Activated CD4-positive, alpha-beta T cell treated with anti-CD3 and anti-CD28 coated beads, Interleukin-2, amount 10 ng/mL, durations not matched to agents 24 days and 14 days (primary cell): Measurements from ENCODE around the gene FAM9C. TPM values are rescaled to one million over a fixed set of nuclear protein-coding genes. Genes with fewer than 3 reads are reported as not detected.
"Not testable (repeated sequence)": the region's sequence is repeated elsewhere in the genome, so short reads cannot be mapped to it uniquely, and the experiment has no call there.

Experiments used
- DNase-seq: peaks from one replicate; pipeline ENCODE4 v3.0.0; 2022
- H3K27ac Mint-ChIP-seq: one replicate; pipeline ENCODE4 v1.8.0; 2022; ENCODE audit warnings: mild to moderate bottlenecking, mixed read lengths
- H3K27me3 Mint-ChIP-seq: one replicate; pipeline ENCODE4 v1.8.0; 2022; ENCODE audit warnings: mixed read lengths
- H3K36me3 Mint-ChIP-seq: one replicate; pipeline ENCODE4 v1.8.0; 2022; ENCODE audit warnings: low read depth, mild to moderate bottlenecking, mixed read lengths
- H3K4me1 Mint-ChIP-seq: one replicate; pipeline ENCODE4 v1.8.0; 2021; ENCODE audit warnings: mixed read lengths
- H3K4me3 Mint-ChIP-seq: one replicate; pipeline ENCODE4 v1.8.0; 2022; ENCODE audit warnings: mild to moderate bottlenecking, moderate library complexity, mixed read lengths
- H3K9me3 Mint-ChIP-seq: one replicate; pipeline ENCODE4 v1.8.0; 2021; ENCODE audit warnings: mixed read lengths
- intact Hi-C: fragments of 100-400 bp; cut with micrococcal nuclease; formaldehyde crosslinking; loops from one replicate; pipeline ENCODE4 v1.15.1; 2023
- total RNA-seq: library from RNA; stranded (reverse); gene quantifications from 2 replicates; pipeline ENCODE4 v1.2.3, GENCODE V29; 2022

The FAM9C gene
- not detected in 2 replicates for total RNA-seq

DNA sequence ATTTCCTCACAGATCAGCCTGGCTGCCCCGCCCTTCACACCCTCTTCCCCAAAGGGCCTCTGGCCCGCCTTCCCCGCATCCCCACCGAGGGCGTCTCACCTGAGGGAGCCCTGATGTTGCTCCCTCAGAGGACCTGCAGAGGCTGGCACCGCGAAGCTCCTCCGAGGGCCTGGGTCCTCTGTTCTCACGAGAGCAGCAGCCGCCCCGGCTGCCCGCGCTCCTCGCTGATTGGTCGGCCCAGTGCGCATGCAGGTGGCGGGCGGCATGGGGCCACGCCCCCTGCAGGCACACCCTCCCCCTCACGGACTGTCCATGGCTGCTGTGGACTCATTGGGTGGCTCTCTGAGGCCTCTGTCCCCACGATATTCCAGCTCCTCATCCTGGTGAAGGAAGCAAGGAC, at the start of gene FAM9C:
FAM9C (minus strand) TSS at position 180 of the 400 bp plus-strand sequence. CDS start 831 bp downstream, outside the sequence.
- no peaks in the 10 kb centered on the region for H3K36me3 Mint-ChIP-seq
- peaks cover 15% of the 10 kb centered on the region for H3K4me1 Mint-ChIP-seq
- no peaks in the 10 kb centered on the region for H3K27me3 Mint-ChIP-seq
- peaks cover 4% of the 10 kb centered on the region for H3K9me3 Mint-ChIP-seq
- H3K27ac Mint-ChIP-seq, result no peak within 1 kb of the TSS
- intact Hi-C loops, result no loop called here
- no peak within 1 kb of the TSS for H3K4me3 Mint-ChIP-seq
- peak; percentile 29 for DNase-seq

DNA sequence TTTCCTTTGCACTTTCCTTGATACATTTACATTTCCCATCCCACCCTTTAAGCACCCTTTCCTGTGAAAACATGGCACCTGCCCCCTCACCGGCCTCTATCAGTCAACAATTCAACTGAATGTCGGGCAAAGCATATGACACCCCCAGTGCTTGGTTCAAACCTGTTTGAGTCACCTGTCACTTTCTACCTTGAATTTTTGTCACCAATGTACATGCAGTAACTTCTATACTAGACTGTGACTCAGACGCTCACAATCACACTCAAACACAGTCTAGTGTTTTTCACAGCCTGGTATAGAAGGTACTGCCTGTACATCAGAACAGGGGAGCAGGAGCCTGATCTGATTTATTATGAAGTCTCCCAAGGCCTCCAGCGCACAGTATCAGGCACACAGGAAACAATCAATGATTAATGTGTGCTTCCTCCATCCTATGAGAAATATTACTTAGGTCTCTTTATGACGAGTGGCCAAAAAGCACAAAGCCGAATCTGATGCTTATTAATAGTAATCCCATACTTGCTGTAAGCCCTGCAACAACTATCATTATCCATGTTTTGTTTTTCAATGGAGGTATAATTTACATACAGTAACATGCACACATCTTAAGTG, 49.2 kb upstream of the FAM9C start:
- Mint-ChIP-seq H3K27ac (peak overlapping the region; percentile 94), H3K4me1 (peaks cover 59% of the 10 kb centered on the region), H3K27me3 (no peaks in the 10 kb centered on the region), H3K4me3 (peak overlapping the region; percentile 62), H3K9me3 (no peaks in the 10 kb centered on the region), H3K36me3 (no peaks in the 10 kb centered on the region)
- no peak for DNase-seq
- intact Hi-C loops, result loop anchor here (2.0 to 10.0 kb wide), 9 partner anchors 17 to 934 kb away; partner anchors contain the start of genes GEMIN8, OFD1, PRPS2 and TCEANC

DNA sequence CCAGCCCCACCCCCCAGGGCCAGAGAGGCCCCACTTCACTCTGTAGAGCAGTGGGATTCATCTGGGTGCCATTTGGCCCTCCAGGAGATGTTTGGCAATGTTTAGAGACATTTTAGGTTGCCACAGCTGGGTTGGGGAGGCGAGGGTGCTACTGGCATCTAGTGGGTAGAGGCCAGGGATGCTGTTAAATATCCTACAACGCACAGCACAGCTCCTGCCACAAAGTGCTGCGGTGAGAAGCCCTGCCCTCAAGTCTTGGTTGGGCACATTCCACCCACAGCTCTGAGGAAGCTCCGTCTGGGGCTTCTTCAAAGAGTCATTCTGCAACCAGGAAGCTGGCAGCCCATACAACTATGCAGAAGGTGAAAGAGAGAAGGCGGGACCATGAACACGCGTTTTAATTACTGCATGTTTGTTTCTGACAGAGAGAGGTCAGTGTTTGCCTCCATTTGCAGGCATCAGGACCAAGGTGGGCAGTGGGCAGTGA, 48.1 kb upstream of the FAM9C start:
- peak; percentile 92 for DNase-seq
- Mint-ChIP-seq H3K27me3 (no peaks in the 10 kb centered on the region), H3K27ac (peak overlapping the region; percentile 94), H3K4me3 (peak overlapping the region; percentile 62), H3K36me3 (no peaks in the 10 kb centered on the region), H3K9me3 (no peaks in the 10 kb centered on the region), H3K4me1 (peaks cover 65% of the 10 kb centered on the region)
- intact Hi-C loops, result loop anchor here (1.0 to 10.0 kb wide), 13 partner anchors 16 to 935 kb away; partner anchors contain the start of genes GEMIN8, OFD1, PRPS2 and TCEANC

DNA sequence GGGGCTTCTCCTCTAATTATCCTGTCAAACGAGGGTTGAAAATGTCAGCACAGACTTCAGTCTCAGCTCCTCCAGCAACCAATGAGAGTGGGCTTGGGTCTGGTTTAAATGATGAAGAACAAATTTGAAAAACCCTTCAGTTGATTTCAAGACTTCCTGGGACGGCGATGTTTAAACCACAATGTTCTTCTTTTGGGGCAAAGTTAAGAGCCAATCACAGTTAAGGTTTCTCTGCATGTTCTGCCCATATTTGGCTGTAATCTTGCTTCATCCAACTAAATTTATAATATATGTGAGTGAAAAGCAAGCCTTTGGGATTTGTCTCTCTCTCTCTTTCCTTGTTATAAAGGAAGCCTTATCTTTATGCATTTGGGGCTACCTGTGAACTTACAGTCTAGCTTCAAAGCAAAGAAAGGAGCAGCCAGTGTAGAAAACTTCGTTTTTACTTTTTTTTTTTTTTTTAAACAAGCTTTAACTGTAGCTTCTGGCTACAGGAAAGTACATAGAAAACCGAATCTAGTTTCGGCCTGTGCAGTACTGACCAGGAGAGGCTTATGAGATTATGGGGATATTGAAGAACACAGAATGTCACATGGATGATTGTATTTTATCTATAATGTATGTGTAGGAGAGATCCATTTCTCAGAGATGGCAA, 46.8 kb upstream of the FAM9C start:
- intact Hi-C loops, result loop anchor here (5.0 to 10.0 kb wide), 6 partner anchors 36 to 936 kb away; partner anchors contain the start of genes GEMIN8, OFD1, PRPS2 and TRAPPC2
- no peaks in the 10 kb centered on the region for H3K36me3 Mint-ChIP-seq
- peak overlapping the region; percentile 62 for H3K4me3 Mint-ChIP-seq
- H3K4me1 Mint-ChIP-seq, result peaks cover 70% of the 10 kb centered on the region
- no peaks in the 10 kb centered on the region for H3K9me3 Mint-ChIP-seq
- no peaks in the 10 kb centered on the region for H3K27me3 Mint-ChIP-seq
- H3K27ac Mint-ChIP-seq, result peak overlapping the region; percentile 94
- no peak for DNase-seq

DNA sequence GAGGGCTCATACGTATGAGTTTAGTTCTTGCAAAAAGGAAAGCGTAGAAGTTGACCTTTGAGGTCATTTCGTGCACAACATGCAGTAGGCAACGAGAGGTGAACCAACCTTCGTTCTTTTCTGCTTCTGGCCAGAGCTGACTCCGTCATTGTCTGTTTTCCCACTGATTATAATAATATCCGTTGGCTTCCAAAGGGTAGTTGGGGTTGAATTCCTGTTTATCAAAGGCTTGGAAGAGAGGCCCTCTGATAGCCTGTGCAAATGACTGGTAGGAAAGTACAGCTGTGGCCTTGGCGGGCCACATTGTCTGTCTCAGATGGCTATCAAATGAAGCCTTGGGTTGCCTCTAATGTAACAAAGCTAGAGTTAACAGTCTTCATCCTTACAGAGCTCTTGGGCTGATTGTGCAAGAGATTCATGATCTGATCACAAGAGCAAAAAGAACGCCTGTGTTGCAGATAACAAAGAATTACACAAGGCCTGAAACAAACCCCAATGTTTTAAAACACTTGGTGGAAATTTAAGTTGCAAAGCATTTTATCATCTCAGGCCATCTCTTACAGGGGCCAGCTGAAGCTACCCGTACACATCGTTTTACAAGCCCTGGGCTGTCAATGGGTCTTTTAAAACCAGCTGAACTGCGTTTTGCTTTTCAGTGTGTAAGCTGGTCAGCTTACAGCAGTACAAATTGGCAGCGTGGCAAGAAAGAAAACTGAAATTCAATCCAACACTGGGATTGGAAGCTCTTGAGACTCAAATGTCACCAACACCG, 46.1 kb upstream of the FAM9C start:
- Mint-ChIP-seq H3K4me3 (peak overlapping the region; percentile 62), H3K9me3 (no peaks in the 10 kb centered on the region), H3K27me3 (no peaks in the 10 kb centered on the region), H3K27ac (peak overlapping the region; percentile 94), H3K4me1 (peaks cover 67% of the 10 kb centered on the region), H3K36me3 (no peaks in the 10 kb centered on the region)
- intact Hi-C loops, result loop anchor here (1.0 to 10.0 kb wide), 7 partner anchors 37 to 937 kb away; partner anchors contain the start of genes GEMIN8, OFD1, PRPS2 and TRAPPC2
- peak; percentile 80 for DNase-seq

DNA sequence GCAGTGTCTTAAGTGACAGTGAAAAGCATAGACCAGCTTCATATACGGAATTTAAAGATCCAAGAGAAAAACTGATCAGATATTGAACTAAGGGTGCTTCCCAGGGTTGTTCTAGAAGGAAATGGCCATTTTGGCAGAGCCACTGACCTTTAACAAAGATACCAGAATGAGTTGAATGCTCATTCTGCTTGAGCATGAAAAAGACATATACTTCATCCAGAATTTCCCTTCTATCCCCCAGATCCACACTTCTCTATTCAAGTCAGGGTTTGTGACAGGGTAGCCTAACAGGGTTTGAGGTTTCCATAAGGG, 45.6 kb upstream of the FAM9C start:
- intact Hi-C loops, result loop anchor here (1.0 to 10.0 kb wide), 7 partner anchors 37 to 937 kb away; partner anchors contain the start of genes GEMIN8, OFD1, PRPS2 and TRAPPC2
- peak overlapping the region; percentile 62 for H3K4me3 Mint-ChIP-seq
- H3K27ac Mint-ChIP-seq, result peak overlapping the region; percentile 94
- DNase-seq, result no peak
- H3K9me3 Mint-ChIP-seq, result no peaks in the 10 kb centered on the region
- no peaks in the 10 kb centered on the region for H3K27me3 Mint-ChIP-seq
- peaks cover 64% of the 10 kb centered on the region for H3K4me1 Mint-ChIP-seq
- H3K36me3 Mint-ChIP-seq, result no peaks in the 10 kb centered on the region

DNA sequence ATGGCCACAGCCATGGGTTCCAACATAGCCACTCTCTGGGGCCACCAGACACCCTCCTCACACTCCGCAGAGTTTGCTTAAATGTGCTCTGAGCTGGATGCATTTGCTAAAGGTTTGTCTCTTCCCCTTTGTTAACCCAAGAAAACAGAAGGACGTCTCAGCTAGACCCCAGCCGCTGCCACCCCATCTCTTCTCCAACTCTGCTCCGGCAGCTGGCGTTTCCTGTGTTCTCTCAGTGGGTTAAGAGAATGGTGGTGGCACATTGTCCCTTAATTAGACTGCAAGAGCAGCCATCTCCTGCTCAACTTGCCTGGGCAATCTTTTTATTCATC, 43.7 kb upstream of the FAM9C start:
- peak; percentile 74 for DNase-seq

DNA sequence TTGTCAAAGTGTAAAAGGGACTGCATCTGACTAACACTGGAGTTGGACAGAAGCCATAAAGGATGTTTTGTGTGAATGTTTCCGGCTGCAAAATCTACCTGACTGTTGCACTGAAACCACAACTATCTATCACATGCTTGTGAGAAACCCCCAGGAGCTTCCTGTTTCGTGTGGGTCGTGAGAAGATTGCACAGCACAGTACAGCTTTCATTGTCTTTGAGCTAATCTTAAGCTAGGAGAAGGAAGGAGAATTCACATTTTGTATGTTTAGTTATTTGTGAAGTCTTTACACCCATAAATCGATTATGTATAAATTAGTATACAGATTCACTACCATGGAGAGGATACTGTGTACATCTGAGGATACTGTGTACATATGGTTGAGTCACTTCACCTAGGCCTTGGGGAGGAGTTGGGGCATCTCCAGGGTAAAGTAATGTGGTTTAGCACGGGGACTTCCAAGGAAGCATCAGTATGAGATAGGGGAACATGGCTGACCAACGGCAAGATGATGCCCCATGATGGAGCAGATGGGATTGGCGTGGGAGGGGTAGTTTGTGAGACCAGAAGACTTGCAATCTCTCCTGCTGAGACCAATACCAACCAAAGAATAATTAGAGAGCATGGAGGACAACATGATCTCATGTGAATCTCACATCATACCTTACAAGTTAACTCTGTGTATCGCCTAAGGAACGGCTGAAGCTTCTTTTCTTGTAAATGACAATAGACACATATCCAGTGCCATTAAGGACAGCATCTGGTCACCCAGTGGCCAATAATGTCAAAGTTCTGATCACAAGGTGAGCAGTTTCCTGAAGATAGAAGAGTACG, 43.1 kb upstream of the FAM9C start:
- Mint-ChIP-seq H3K36me3 (no peaks in the 10 kb centered on the region), H3K9me3 (no peaks in the 10 kb centered on the region), H3K27me3 (no peaks in the 10 kb centered on the region), H3K4me3 (peak overlapping the region; percentile 87), H3K4me1 (peaks cover 59% of the 10 kb centered on the region), H3K27ac (peak overlapping the region; percentile 100)
- peak; percentile 90 for DNase-seq
- intact Hi-C loops, result loop anchor here (1.0 to 2.0 kb wide), 5 partner anchors 11 to 131 kb away; partner anchors contain the start of gene TMSB4X

More for the DNA sequence above, 43.7 kb upstream of the FAM9C start:
- Mint-ChIP-seq H3K27ac (peak overlapping the region; percentile 100), H3K27me3 (no peaks in the 10 kb centered on the region), H3K4me1 (peaks cover 59% of the 10 kb centered on the region), H3K36me3 (no peaks in the 10 kb centered on the region), H3K4me3 (peak overlapping the region; percentile 87), H3K9me3 (no peaks in the 10 kb centered on the region)
- intact Hi-C loops, result no loop called here

DNA sequence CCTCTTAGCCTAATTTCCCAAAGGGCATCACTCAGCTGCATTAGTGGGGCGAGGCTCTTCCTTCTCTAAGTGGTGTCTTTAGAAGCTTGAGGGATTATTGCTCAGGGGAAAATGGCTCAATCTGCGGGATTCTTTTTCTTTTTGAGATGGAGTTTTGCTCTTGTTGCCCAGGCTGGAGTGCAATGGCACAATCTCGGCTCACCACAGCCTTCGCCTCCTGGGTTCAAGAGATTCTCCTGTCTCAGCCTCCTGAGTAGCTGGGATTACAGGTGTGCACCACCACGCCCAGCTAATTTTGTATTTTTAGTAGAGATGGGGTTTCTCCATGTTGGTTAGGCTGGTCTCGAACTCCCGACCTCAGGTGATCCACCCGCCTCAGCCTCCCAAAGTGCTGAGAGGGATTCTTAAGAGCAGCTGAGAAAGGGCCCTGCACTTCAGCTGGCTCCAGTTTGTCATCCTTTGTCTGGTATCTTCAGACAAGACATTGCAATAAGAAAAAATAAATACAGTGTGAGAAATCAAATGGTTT, 42.4 kb upstream of the FAM9C start:
- not testable (repeated sequence) for H3K27me3 Mint-ChIP-seq, H3K9me3 Mint-ChIP-seq, DNase-seq, H3K36me3 Mint-ChIP-seq
- Mint-ChIP-seq H3K27ac (peak overlapping the region; percentile 100), H3K4me3 (peak overlapping the region; percentile 87), H3K4me1 (peaks cover 62% of the 10 kb centered on the region)
- intact Hi-C loops, result loop anchor here (1.0 to 2.0 kb wide), 5 partner anchors 11 to 130 kb away; partner anchors contain the start of gene TMSB4X

DNA sequence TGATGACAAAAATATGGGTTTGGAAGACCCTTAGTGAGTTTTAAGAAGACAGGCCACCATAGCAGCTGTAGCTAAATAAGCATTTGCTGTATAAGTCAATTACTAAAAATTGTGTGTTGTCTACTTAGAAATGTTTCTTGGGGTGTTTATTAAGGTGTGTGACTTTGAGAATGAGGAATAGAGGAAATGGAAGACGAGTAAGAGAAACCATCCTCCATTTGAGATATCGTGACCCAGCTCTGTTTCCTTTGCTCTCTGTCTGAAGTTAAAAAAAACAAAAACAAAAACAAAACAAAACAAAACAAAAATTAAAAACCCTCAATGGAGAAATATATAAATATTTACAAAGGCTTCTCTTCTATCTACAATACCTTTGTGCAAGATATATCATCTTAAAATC, 41.7 kb upstream of the FAM9C start:
- intact Hi-C loops, result loop anchor here (2.0 kb wide), 2 partner anchors 87 to 129 kb away; no protein-coding TSS in a partner anchor
- peak overlapping the region; percentile 100 for H3K27ac Mint-ChIP-seq
- no peak for DNase-seq
- H3K4me1 Mint-ChIP-seq, result peaks cover 65% of the 10 kb centered on the region
- H3K27me3 Mint-ChIP-seq, result no peaks in the 10 kb centered on the region
- peak overlapping the region; percentile 87 for H3K4me3 Mint-ChIP-seq
- H3K36me3 Mint-ChIP-seq, result no peaks in the 10 kb centered on the region
- no peaks in the 10 kb centered on the region for H3K9me3 Mint-ChIP-seq

DNA sequence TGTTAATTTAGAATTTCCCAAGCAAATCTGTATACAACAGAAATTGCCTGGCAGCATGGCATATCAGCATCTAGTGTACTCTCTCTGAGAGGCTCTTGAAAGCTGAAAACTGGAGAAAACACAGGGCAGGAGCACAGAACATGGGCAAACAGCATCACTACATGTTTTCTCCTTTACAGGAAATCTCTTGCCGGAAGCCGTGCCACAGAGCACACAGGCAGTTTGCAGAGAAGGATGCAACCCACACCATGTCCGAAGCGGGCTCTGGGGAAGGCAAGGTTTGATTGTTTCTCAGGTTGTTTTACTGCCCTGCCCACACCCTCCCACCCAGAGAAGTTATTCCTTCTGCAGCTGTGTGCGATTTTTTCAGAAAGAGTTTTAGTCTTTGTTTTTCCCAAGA, 41.1 kb upstream of the FAM9C start:
- intact Hi-C loops, result no loop called here
- Mint-ChIP-seq H3K4me1 (peaks cover 71% of the 10 kb centered on the region), H3K27me3 (no peaks in the 10 kb centered on the region)

DNA sequence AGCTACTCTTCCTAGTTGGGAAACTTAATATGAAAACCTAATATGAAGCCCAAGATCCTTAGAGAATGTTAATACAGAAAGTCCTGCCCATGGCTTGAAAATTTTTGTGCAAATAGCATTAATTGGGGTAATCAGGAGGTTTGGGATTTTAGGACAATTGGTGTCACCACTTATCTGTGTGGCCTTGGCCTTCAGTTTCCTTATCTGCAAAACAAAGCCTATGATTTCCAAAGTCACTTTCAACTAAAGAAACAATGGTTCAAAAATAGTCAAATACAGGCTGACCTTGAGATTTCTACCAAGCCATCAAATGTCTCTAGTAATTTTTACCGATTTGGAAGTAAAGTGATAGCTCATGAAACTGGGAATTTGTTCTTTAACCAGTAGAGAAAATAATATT, 40.2 kb upstream of the FAM9C start:
- Mint-ChIP-seq H3K4me1 (peaks cover 67% of the 10 kb centered on the region), H3K27ac (peak overlapping the region; percentile 79), H3K9me3 (no peaks in the 10 kb centered on the region), H3K4me3 (no peak overlapping the region), H3K27me3 (no peaks in the 10 kb centered on the region), H3K36me3 (peaks cover 2% of the 10 kb centered on the region)
- intact Hi-C loops, result no loop called here
- DNase-seq, result no peak

More for the DNA sequence above, 41.1 kb upstream of the FAM9C start:
- Mint-ChIP-seq H3K4me3 (peak overlapping the region; percentile 87), H3K36me3 (peaks cover 2% of the 10 kb centered on the region), H3K9me3 (no peaks in the 10 kb centered on the region), H3K27ac (peak overlapping the region; percentile 100)
- DNase-seq, result peak; percentile 85
